Hepatocyte (in vitro differentiated cells): ENCODE measurements around the gene DOK5. TPM values are rescaled to one million over a fixed set of nuclear protein-coding genes. Genes with fewer than 3 reads are reported as not detected.

Experiments
- DNase-seq: peaks from one replicate; pipeline ENCODE4 v3.0.0-alpha.2; 2016; ENCODE audit warnings: low spot score
- H2AFZ ChIP-seq: fragments of 200-600 bp; sonication (generic); 2 replicates; pipeline ENCODE4 v1.6.0; 2016; ENCODE audit warnings: antibody characterized with exemption, mild to moderate bottlenecking
- H3K27ac ChIP-seq: fragments of 200-600 bp; sonication (generic); 2 replicates; pipeline ENCODE4 v1.5.1; 2016; ENCODE audit warnings: mild to moderate bottlenecking
- H3K27me3 ChIP-seq: fragments of 200-600 bp; sonication (generic); 2 replicates; pipeline ENCODE4 v1.6.1; 2016
- H3K36me3 ChIP-seq: fragments of 200-600 bp; sonication (generic); replicated peaks from 2 replicates; pipeline ENCODE4 v1.5.1; 2016; ENCODE audit warnings: low read depth; ENCODE audit not compliant: insufficient read depth
- H3K4me1 ChIP-seq: fragments of 200-600 bp; sonication (generic); 2 replicates; pipeline ENCODE4 v1.5.1; 2016; ENCODE audit warnings: mild to moderate bottlenecking, moderate library complexity; ENCODE audit not compliant: insufficient read depth
- H3K4me2 ChIP-seq: fragments of 200-600 bp; sonication (generic); 2 replicates; pipeline ENCODE4 v1.6.0; 2016
- H3K4me3 ChIP-seq: fragments of 200-600 bp; sonication (generic); 2 replicates; pipeline ENCODE4 v1.5.1; 2016; ENCODE audit warnings: mild to moderate bottlenecking
- H3K79me2 ChIP-seq: fragments of 200-600 bp; sonication (generic); 2 replicates; pipeline ENCODE4 v1.6.0; 2017; ENCODE audit warnings: mild to moderate bottlenecking
- H3K9me2 ChIP-seq: fragments of 200-600 bp; sonication (generic); replicated peaks from 2 replicates; pipeline ENCODE4 v1.6.0; 2017; ENCODE audit warnings: mild to moderate bottlenecking; ENCODE audit not compliant: insufficient read depth
- H3K9me3 ChIP-seq: fragments of 200-600 bp; sonication (generic); 2 replicates; pipeline ENCODE4 v1.5.1; 2016; ENCODE audit warnings: low read depth, mild to moderate bottlenecking
- H4K20me1 ChIP-seq: fragments of 200-600 bp; sonication (generic); 2 replicates; pipeline ENCODE4 v1.6.0; 2016; ENCODE audit warnings: mild to moderate bottlenecking; ENCODE audit not compliant: insufficient read depth, poor library complexity, severe bottlenecking
- CTCF ChIP-seq: fragments of 200-600 bp; sonication (generic); IDR thresholded peaks from 2 replicates; pipeline ENCODE4 v1.5.1; 2016; ENCODE audit warnings: antibody characterized with exemption, mild to moderate bottlenecking; ENCODE audit not compliant: poor library complexity
- EZH2 ChIP-seq: fragments of 200-600 bp; sonication (generic); IDR thresholded peaks from 2 replicates; pipeline ENCODE4 v1.6.1; 2016; ENCODE audit warnings: antibody characterized with exemption, mild to moderate bottlenecking, borderline replicate concordance
- EZH2phosphoT487 ChIP-seq: fragments of 200-600 bp; sonication (generic); IDR thresholded peaks from one replicate; pipeline ENCODE4 v1.6.1; 2018; ENCODE audit warnings: antibody characterized with exemption, mild to moderate bottlenecking, low read depth, moderate library complexity; ENCODE audit not compliant: unreplicated experiment, severe bottlenecking
- WGBS: methylation state at CpG from one replicate; pipeline ENCODE4 v1.1.6; 2016; ENCODE audit warnings: low lambda C conversion rate; ENCODE audit errors: missing lambda C conversion rate; 5-methylcytosine and 5-hydroxymethylcytosine counted together
- polyA plus RNA-seq: library from polyadenylated mRNA; unstranded; fragments of >200 nt; fragmentation: Nextera tagmentation; extraction: Ambion mirVana; gene quantifications from 2 replicates; pipeline ENCODE4 v1.2.1, GENCODE V29; 2016
- total RNA-seq: library from RNA; depleted of rRNA; stranded (reverse); fragments of >200 nt; gene quantifications from 2 replicates; pipeline ENCODE4 v1.2.3, GENCODE V29; 2014

DOK5 gene
- total and polyA plus RNA-seq, 2 experiments from 2014 or later: 7.0 to 7.5 TPM

- Histone ChIP-seq H3K79me2 (no peaks in the 10 kb centered on the region), H3K27ac (peak overlapping the region; percentile 28), H3K9me3 (no peaks in the 10 kb centered on the region), H3K4me1 (no peaks in the 10 kb centered on the region), H3K9me2 (no peaks in the 10 kb centered on the region), H2AFZ (no peak overlapping the region), H3K4me3 (no peak overlapping the region), H3K4me2 (peak overlapping the region; percentile 26), H3K36me3 (no peaks in the 10 kb centered on the region), H3K27me3 (no peaks in the 10 kb centered on the region), H4K20me1 (no peaks in the 10 kb centered on the region)
- WGBS: 16% methylated on average over 14 of the region's 14 CpGs
- DNase-seq: peak; percentile 73
- TF ChIP-seq EZH2 (no peak), CTCF (peak; percentile 89)
Observed at GRCh38 chr20:54680872-54681619, 205.7 kb downstream of the DOK5 start.

GRCh38 chr20:54681869-54682268 is 206.5 kb downstream of the DOK5 start:
- no peak for DNase-seq
- TF ChIP-seq CTCF: no peak
- TF ChIP-seq EZH2: no peak
- TF ChIP-seq EZH2phosphoT487: no peak
- no peaks in the 10 kb centered on the region for H3K9me2 ChIP-seq
- no peaks in the 10 kb centered on the region for H4K20me1 ChIP-seq
- H3K79me2 ChIP-seq: no peaks in the 10 kb centered on the region
- no peak overlapping the region for H3K4me3 ChIP-seq
- WGBS: 68% methylated on average over 6 of the region's 6 CpGs
- no peaks in the 10 kb centered on the region for H3K36me3 ChIP-seq
- no peaks in the 10 kb centered on the region for H3K4me1 ChIP-seq
- H3K27me3 ChIP-seq: no peaks in the 10 kb centered on the region
- no peaks in the 10 kb centered on the region for H3K9me3 ChIP-seq
- peak overlapping the region; percentile 26 for H3K4me2 ChIP-seq
- H2AFZ ChIP-seq: no peak overlapping the region
- peak overlapping the region; percentile 28 for H3K27ac ChIP-seq

GRCh38 chr20:54688476-54688875 is 213.1 kb downstream of the DOK5 start:
- WGBS: 94% methylated on average over 1 of the region's 1 CpG
- DNase-seq: no peak
- H3K36me3 ChIP-seq: no peaks in the 10 kb centered on the region
- H3K4me3 ChIP-seq: no peak overlapping the region
- no peak for TF ChIP-seq EZH2phosphoT487
- TF ChIP-seq EZH2: no peak
- no peak for TF ChIP-seq CTCF
- H3K4me2 ChIP-seq: no peak overlapping the region
- no peaks in the 10 kb centered on the region for H4K20me1 ChIP-seq
- no peaks in the 10 kb centered on the region for H3K9me2 ChIP-seq
- H3K27me3 ChIP-seq: no peaks in the 10 kb centered on the region
- H2AFZ ChIP-seq: no peak overlapping the region
- H3K4me1 ChIP-seq: no peaks in the 10 kb centered on the region
- no peaks in the 10 kb centered on the region for H3K9me3 ChIP-seq
- H3K79me2 ChIP-seq: no peaks in the 10 kb centered on the region
- H3K27ac ChIP-seq: no peak overlapping the region

GRCh38 chr20:54690323-54690722 is 214.9 kb downstream of the DOK5 start:
- Histone ChIP-seq H2AFZ (no peak overlapping the region), H4K20me1 (no peaks in the 10 kb centered on the region), H3K4me3 (no peak overlapping the region), H3K4me1 (no peaks in the 10 kb centered on the region), H3K36me3 (no peaks in the 10 kb centered on the region), H3K27ac (no peak overlapping the region), H3K4me2 (no peak overlapping the region), H3K9me2 (no peaks in the 10 kb centered on the region), H3K9me3 (no peaks in the 10 kb centered on the region), H3K79me2 (no peaks in the 10 kb centered on the region), H3K27me3 (no peaks in the 10 kb centered on the region)
- WGBS: 74% methylated on average over 3 of the region's 3 CpGs
- no peak for TF ChIP-seq EZH2phosphoT487
- no peak for TF ChIP-seq CTCF
- no peak for TF ChIP-seq EZH2
- DNase-seq: no peak
